Uterus (tissue), 4 donors: ENCODE results near the gene RMND1. TPM values are rescaled to one million over a fixed set of nuclear protein-coding genes. Genes with fewer than 3 reads are reported as not detected.
A peak's percentile ranks its signal among the peaks of the same experiment; 100 is the strongest.

Experiments used
- DNase-seq, 2 donors: peaks; one replicate each; pipeline ENCODE4 v3.0.0-alpha.2; 2019 to 2020
- H3K27ac ChIP-seq, 2 donors: fragments of 200-600 bp; sonication (generic); 1 replicate in 1 of 2; 2 replicates in 1 of 2; pipeline ENCODE4 v1.5.1; 2016 to 2018
- H3K27me3 ChIP-seq, 2 donors: fragments of 200-600 bp; sonication (generic); one replicate each; pipeline ENCODE4 v1.5.1; 2018 to 2019; ENCODE audit warnings: control low read depth in 1 of 2
- H3K36me3 ChIP-seq, 2 donors: fragments of 200-600 bp; sonication (generic); one replicate each; pipeline ENCODE4 v1.5.1; 2019; ENCODE audit warnings: control low read depth in 1 of 2
- H3K4me1 ChIP-seq, 2 donors: fragments of 200-600 bp; sonication (generic); one replicate each; pipeline ENCODE4 v1.5.1; 2018 to 2019; ENCODE audit warnings: control low read depth in 1 of 2
- H3K4me3 ChIP-seq, 2 donors: fragments of 200-600 bp; sonication (generic); 1 replicate in 1 of 2; 2 replicates in 1 of 2; pipeline ENCODE4 v1.5.1; 2018 to 2019; ENCODE audit warnings: mild to moderate bottlenecking in 1 of 2
- H3K9me3 ChIP-seq, 2 donors: fragments of 200-600 bp; sonication (generic); one replicate each; pipeline ENCODE4 v1.5.1; 2019; ENCODE audit warnings: control low read depth in 1 of 2
- CTCF ChIP-seq, 4 experiments: fragments of 200-600 bp in 2 of 4; fragments of 450-650 bp in 2 of 4; sonication (generic) in 2 of 4; IDR thresholded peaks; one replicate each; pipeline ENCODE4 v1.5.1; 2016 to 2019; ENCODE audit warnings: antibody characterized with exemption in 4 of 4, mild to moderate bottlenecking in 2 of 4, moderate library complexity in 1 of 4
- POLR2A ChIP-seq, 2 donors: fragments of 450-650 bp; IDR thresholded peaks; one replicate each; pipeline ENCODE4 v1.6.1; 2016; ENCODE audit warnings: antibody characterized with exemption in 2 of 2, mild to moderate bottlenecking in 1 of 2, moderate library complexity in 1 of 2
- intact Hi-C: fragments of 100-400 bp; cut with DNase I; formaldehyde crosslinking; loops from one replicate; pipeline ENCODE4 v1.15.1; 2023; ENCODE audit warnings: low total_unique reads
- total RNA-seq, 4 donors: library from RNA; depleted of rRNA in 3 of 4; stranded (reverse); fragments of >200 nt in 3 of 4; gene quantifications; one replicate each; pipeline versions ENCODE4 v1.1.0 to v1.2.4, GENCODE V29; 2014 to 2023
- donor health status: DM: yes; HTN: yes; CAD: no.

RMND1 gene
- total RNA-seq, 4 donors from 2014 or later: 4.1 to 48.8 (median 21.1) TPM

- H3K27ac ChIP-seq: no peak overlapping the region
- no peak for DNase-seq
- TF ChIP-seq CTCF (IDR thresholded peaks at IDR 0.05) (no peak), POLR2A (IDR thresholded peaks at IDR 0.05) (no peak)
- intact Hi-C loops: no loop called here
- no peaks in the 10 kb centered on the region for H3K27me3 ChIP-seq
- H3K4me1 ChIP-seq: peaks cover 0 to 3% of the 10 kb centered on the region in 2 donors
- H3K9me3 ChIP-seq: no peaks in the 10 kb centered on the region
- no peaks in the 10 kb centered on the region for H3K36me3 ChIP-seq
- H3K4me3 ChIP-seq: no peak overlapping the region
Measured at GRCh38 chr6:151400473-151400872, 51.5 kb downstream of the RMND1 start.

GRCh38 chr6:151399679-151400078 lies 52.2 kb downstream of the RMND1 start:
- Histone ChIP-seq H3K4me3 (no peak overlapping the region), H3K27ac (no peak overlapping the region), H3K36me3 (no peaks in the 10 kb centered on the region), H3K4me1 (peaks cover 0 to 7% of the 10 kb centered on the region in 2 donors), H3K9me3 (no peaks in the 10 kb centered on the region), H3K27me3 (no peaks in the 10 kb centered on the region)
- TF ChIP-seq CTCF (IDR thresholded peaks at IDR 0.05) (no peak), POLR2A (IDR thresholded peaks at IDR 0.05) (no peak)
- intact Hi-C loops: loop anchor here (10.0 kb wide), 1 partner anchor 55 kb away; the partner anchor contains the start of gene RMND1
- no peak for DNase-seq

- H3K27me3 ChIP-seq: no peaks in the 10 kb centered on the region
- TF ChIP-seq POLR2A (IDR thresholded peaks at IDR 0.05) (no peak), CTCF (IDR thresholded peaks at IDR 0.05) (no peak)
- DNase-seq: no peak
- no peaks in the 10 kb centered on the region for H3K36me3 ChIP-seq
- no peak overlapping the region for H3K4me3 ChIP-seq
- intact Hi-C loops: loop anchor here (10.0 kb wide), 1 partner anchor 61 kb away; the partner anchor contains the start of gene RMND1
- H3K27ac ChIP-seq: peak overlapping the region in 1 of 2 donors; percentile 99
- H3K4me1 ChIP-seq: peaks cover 7 to 10% of the 10 kb centered on the region in 2 donors
- H3K9me3 ChIP-seq: no peaks in the 10 kb centered on the region
Measured at GRCh38 chr6:151393410-151393809, 58.5 kb downstream of the RMND1 start.

- H3K27me3 ChIP-seq: no peaks in the 10 kb centered on the region
- intact Hi-C loops: loop anchor here (10.0 kb wide), 1 partner anchor 62 kb away; the partner anchor contains the start of gene RMND1
- H3K36me3 ChIP-seq: no peaks in the 10 kb centered on the region
- no peak for TF ChIP-seq POLR2A (IDR thresholded peaks at IDR 0.05)
- no peak for TF ChIP-seq CTCF (IDR thresholded peaks at IDR 0.05)
- DNase-seq: no peak
- peak overlapping the region; percentile 89 to 93 for H3K4me3 ChIP-seq
- no peaks in the 10 kb centered on the region for H3K9me3 ChIP-seq
- peaks cover 7 to 10% of the 10 kb centered on the region in 2 donors for H3K4me1 ChIP-seq
- H3K27ac ChIP-seq: peak overlapping the region; percentile 99
Measured at GRCh38 chr6:151392427-151392826, 59.5 kb downstream of the RMND1 start.

GRCh38 chr6:151391471-151392413 lies 60.2 kb downstream of the RMND1 start, which contains the start of gene ZBTB2:
TSS of gene ZBTB2 (minus strand) at chr6:151391559. CDS start at chr6:151373637, 17,922 bp downstream.
- Histone ChIP-seq H3K27ac (peak within 1 kb of the TSS; percentile 99), H3K27me3 (no peaks in the 10 kb centered on the region), H3K36me3 (no peaks in the 10 kb centered on the region), H3K4me3 (peak within 1 kb of the TSS; percentile 89 to 93), H3K9me3 (no peaks in the 10 kb centered on the region), H3K4me1 (peaks cover 7 to 10% of the 10 kb centered on the region in 2 donors)
- peak; percentile 68 to 76 for DNase-seq
- TF ChIP-seq CTCF (IDR thresholded peaks at IDR 0.05): no peak
- peak in 1 of 2 donors; percentile 32 for TF ChIP-seq POLR2A (IDR thresholded peaks at IDR 0.05)
- intact Hi-C loops: loop anchor here (10.0 kb wide), 1 partner anchor 63 kb away; the partner anchor contains the start of gene RMND1
